Mesodermal cell (in vitro differentiated cells): ENCODE measurements around the gene ZNFX1. TPM values are rescaled to one million over a fixed set of nuclear protein-coding genes. Genes with fewer than 3 reads are reported as not detected.
A peak's percentile ranks its signal among the peaks of the same experiment; 100 is the strongest.

Source experiments
- H3K27ac ChIP-seq: 2 replicates; pipeline ENCODE4 v1.7.0; 2013; ENCODE audit warnings: mild to moderate bottlenecking, low read depth, low read length, moderate library complexity; ENCODE audit not compliant: severe bottlenecking
- H3K36me3 ChIP-seq: 2 replicates; pipeline ENCODE4 v1.7.1; 2013; ENCODE audit warnings: mild to moderate bottlenecking, low read length, moderate library complexity; ENCODE audit not compliant: control insufficient read depth, insufficient read depth
- H3K4me1 ChIP-seq: one replicate; pipeline ENCODE4 v1.7.1; 2013; ENCODE audit warnings: mild to moderate bottlenecking, low read length; ENCODE audit not compliant: insufficient read depth, control insufficient read depth, poor library complexity, severe bottlenecking
- H3K4me3 ChIP-seq: 2 replicates; pipeline ENCODE4 v1.7.0; 2013; ENCODE audit warnings: low read length, control low read depth, mild to moderate bottlenecking; ENCODE audit not compliant: insufficient read depth, poor library complexity, severe bottlenecking; ENCODE audit errors: extremely low read depth
- H3K9me3 ChIP-seq: 2 replicates; pipeline ENCODE4 v1.7.1; 2013; ENCODE audit warnings: mild to moderate bottlenecking, low read length, moderate library complexity; ENCODE audit not compliant: control insufficient read depth
- WGBS, 2 experiments: methylation state at CpG; one replicate each; pipeline ENCODE4 v1.1.5; 2013; ENCODE audit warnings: missing lambda C conversion rate in 2 of 2; ENCODE audit not compliant: insufficient coverage in 2 of 2; 5-methylcytosine and 5-hydroxymethylcytosine counted together
- polyA plus RNA-seq, 2 experiments: library from polyadenylated mRNA; stranded (reverse); fragments of 50-300 nt; gene quantifications; one replicate each; pipeline ENCODE4 v1.2.3, GENCODE V29; 2013

The ZNFX1 gene
- polyA plus RNA-seq (2013, experiment 1 of 2) = 8.4 TPM
- polyA plus RNA-seq (2013, experiment 2 of 2) = 7.6 TPM

DNA sequence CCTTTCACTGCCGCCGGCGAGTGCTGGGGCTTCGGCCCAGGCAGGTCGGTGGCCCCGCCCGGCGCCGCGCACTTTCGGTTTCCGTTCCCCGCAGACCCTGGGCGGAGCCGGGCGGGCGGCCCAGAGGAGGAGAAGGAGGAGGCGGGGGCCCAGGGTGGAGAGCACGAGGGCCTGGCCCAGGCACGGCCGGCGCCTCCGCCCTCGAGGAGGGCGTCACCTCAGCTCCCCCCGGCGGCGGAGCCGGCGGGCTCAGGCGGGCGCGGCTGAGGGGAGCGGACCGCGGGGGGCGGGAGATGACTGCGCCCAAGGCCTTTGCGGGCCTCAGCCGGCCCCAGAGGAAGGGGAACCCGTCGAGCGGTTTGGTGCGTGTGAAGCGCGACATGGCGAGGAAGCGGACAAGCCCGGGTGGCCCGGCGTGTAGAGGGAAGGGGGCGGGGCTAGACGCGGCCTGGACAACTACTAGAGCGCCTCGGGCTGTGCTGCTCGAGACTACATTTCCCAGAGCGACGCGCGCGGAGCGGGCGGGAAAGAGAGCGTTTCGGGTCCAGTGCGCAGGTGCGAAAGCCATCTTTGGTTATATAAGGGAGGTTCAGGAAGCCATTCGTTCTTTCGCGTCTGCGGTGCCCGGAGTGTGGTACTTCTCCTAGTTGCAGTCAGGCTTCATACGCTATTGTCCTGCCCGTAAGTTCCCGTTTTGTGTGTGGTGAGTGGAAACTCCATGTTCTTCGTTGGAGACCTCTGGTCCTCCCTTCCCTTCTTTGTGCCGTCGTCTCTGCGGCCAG lies at the start of gene ZNFX1:
Gene ZNFX1, minus strand, starts transcription at position 22 of the 782 bp plus-strand sequence. CDS start 2,218 bp downstream, outside the sequence.
- Histone ChIP-seq H3K36me3 (peaks cover 71% of the 10 kb centered on the region), H3K4me1 (peaks cover 3% of the 10 kb centered on the region), H3K27ac (peak within 1 kb of the TSS; percentile 95), H3K4me3 (peak within 1 kb of the TSS; percentile 89), H3K9me3 (peaks cover 24% of the 10 kb centered on the region)
- 0 to 1% methylated on average over 66 to 69 of the region's 80 CpGs for WGBS, 2 experiments

DNA sequence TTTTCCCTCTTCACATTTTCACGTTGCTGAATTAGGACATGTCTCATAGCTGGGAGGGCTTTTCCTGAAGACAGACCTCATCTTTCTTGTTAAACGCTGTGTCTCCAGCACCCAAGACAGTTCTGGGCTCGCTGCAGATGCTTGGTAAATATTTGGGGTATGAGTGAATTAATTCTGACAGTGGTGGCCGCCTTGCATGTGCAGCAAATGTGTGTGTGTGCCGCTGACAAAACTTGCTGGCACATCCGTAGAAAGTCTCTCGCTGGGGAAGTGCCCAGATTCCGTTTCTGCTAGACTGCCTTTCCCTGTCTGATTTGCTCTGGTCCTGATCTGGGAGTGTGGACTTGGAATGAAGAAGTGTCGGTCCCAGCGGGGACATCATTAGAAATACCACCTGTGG lies 48.2 kb upstream of the ZNFX1 start:
- Histone ChIP-seq H3K4me1 (no peaks in the 10 kb centered on the region), H3K27ac (no peak overlapping the region), H3K4me3 (no peak overlapping the region), H3K36me3 (no peaks in the 10 kb centered on the region), H3K9me3 (no peaks in the 10 kb centered on the region)
- 81 to 85% methylated on average over 7 to 8 of the region's 10 CpGs for WGBS, 2 experiments

DNA sequence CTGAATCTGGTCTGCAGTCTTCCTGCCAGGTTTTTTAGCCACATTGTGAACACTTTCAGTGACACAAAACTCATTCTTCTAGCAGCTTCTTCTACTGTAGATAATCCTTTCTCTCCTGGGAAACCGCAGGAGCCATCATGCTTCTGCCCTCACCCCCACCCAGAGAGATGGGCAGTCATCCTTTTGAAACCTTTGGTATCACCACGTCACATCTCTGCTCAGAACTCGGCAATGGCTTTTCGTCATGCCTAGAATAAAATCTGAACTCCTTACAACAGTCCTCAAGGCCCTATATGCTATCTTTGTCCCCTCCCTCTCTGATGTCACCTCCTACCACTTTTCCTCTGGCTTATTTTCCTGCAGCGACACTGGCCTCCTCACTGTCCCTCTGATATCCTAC lies 46.4 kb upstream of the ZNFX1 start:
- no peaks in the 10 kb centered on the region for H3K4me1 ChIP-seq
- no peaks in the 10 kb centered on the region for H3K9me3 ChIP-seq
- no peaks in the 10 kb centered on the region for H3K36me3 ChIP-seq
- no peak overlapping the region for H3K4me3 ChIP-seq
- WGBS, 2 experiments = 91 to 97% methylated on average over 3 to 5 of the region's 5 CpGs
- H3K27ac ChIP-seq = peak overlapping the region; percentile 58

- H3K4me3 ChIP-seq = no peak overlapping the region
- H3K4me1 ChIP-seq = peaks cover 4% of the 10 kb centered on the region
- H3K27ac ChIP-seq = peak overlapping the region; percentile 58
- WGBS, 2 experiments = 87 to 91% methylated on average over 7 to 8 of the region's 9 CpGs
- H3K36me3 ChIP-seq = no peaks in the 10 kb centered on the region
- no peaks in the 10 kb centered on the region for H3K9me3 ChIP-seq
Observed at GRCh38 chr20:49323622-49324238, 45.9 kb upstream of the ZNFX1 start.

DNA sequence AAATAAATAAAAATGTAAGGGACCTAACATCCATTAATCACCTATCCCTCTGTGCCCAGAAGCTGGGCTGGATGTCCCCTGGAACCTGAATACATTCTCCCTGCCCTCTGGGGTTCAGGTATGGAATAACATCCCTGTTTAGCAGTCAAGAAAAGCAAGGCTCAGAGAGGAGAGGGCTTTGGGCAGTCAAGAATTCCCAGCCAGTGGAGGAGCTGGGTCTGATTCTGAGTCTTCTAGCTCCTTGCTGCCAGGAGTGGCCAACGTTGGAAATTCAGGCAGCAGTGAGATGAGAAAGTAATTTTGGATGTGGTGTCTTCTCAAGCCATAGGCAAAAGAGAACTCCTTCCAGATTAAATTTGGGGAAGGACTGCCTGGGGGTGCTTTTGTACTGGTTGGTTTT lies 42.6 kb upstream of the ZNFX1 start:
- no peak overlapping the region for H3K4me3 ChIP-seq
- no peaks in the 10 kb centered on the region for H3K36me3 ChIP-seq
- 0% methylated on average over 1 of the region's 1 CpG for WGBS, 2 experiments
- H3K9me3 ChIP-seq = peaks cover 4% of the 10 kb centered on the region
- peaks cover 5% of the 10 kb centered on the region for H3K4me1 ChIP-seq
- no peak overlapping the region for H3K27ac ChIP-seq

DNA sequence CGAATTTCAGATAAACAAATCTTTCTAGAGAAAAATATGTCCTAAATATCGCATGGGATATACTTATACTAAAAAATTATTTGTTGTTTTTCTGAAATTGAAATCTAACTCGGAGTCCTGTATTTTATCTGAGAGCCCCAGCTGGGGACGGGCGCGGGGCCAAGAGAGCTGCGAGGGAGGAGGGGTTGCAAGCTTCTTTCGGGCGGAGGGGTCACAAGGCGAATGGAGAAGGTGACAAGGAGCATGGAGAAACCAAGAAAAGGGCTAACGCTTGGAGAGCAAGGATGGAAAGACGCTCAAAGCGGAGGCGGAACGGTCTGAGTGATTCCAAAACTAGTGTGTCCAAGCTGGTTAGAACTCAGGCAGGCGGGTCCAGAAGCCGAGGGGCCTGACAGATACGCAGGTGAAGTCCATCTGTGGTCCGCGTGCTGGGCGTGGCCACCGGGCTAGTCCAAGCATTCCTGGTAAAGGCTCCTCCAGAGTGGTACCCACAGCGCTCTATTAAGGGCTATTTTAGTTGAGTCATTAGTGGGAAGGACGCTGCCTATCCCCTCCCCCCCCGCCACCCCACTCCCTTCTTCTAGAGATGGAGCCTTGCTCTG lies 41.5 kb upstream of the ZNFX1 start:
- H3K36me3 ChIP-seq = no peaks in the 10 kb centered on the region
- H3K27ac ChIP-seq = no peak overlapping the region
- WGBS, 2 experiments = 39 to 50% methylated on average over 18 to 19 of the region's 25 CpGs
- peaks cover 4% of the 10 kb centered on the region for H3K9me3 ChIP-seq
- H3K4me1 ChIP-seq = peaks cover 5% of the 10 kb centered on the region
- H3K4me3 ChIP-seq = no peak overlapping the region

- Histone ChIP-seq H3K9me3 (peaks cover 4% of the 10 kb centered on the region), H3K4me1 (peaks cover 5% of the 10 kb centered on the region), H3K4me3 (peak overlapping the region; percentile 28), H3K27ac (no peak overlapping the region), H3K36me3 (no peaks in the 10 kb centered on the region)
- WGBS, 2 experiments = 2% methylated on average over 42 to 50 of the region's 70 CpGs
Observed at GRCh38 chr20:49318430-49319207, 40.8 kb upstream of the ZNFX1 start.

- 2 to 4% methylated on average over 18 to 21 of the region's 23 CpGs for WGBS, 2 experiments
- H3K4me3 ChIP-seq = peak overlapping the region; percentile 28
Observed at GRCh38 chr20:49318091-49318429, 40.2 kb upstream of the ZNFX1 start.

DNA sequence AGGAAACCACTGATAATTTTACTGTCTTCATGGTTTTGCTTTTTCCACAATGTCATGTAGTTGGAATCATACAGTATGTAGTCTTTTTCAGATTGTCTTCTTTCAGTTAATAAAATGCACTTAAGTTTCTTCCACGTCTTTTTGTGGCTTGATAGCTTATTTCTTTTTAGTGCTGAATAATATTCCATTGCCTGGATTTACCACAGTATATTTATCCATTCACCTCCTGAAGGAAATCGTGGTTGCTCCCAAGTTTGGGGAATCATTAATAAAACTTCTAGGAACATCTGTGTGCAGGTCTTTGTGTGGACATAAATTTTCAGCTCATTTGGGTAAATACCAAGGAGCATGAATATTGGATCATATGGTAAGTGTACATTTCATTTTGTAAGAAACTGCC lies 38.8 kb upstream of the ZNFX1 start:
- Histone ChIP-seq H3K27ac (no peak overlapping the region), H3K4me1 (peaks cover 5% of the 10 kb centered on the region), H3K4me3 (no peak overlapping the region), H3K36me3 (no peaks in the 10 kb centered on the region), H3K9me3 (peaks cover 4% of the 10 kb centered on the region)
- WGBS, 2 experiments = no CpG with 5 or more reads among the region's 2 CpGs

More at GRCh38 chr20:49318091-49318429, 40.2 kb upstream of the ZNFX1 start:
- peaks cover 5% of the 10 kb centered on the region for H3K4me1 ChIP-seq
- no peaks in the 10 kb centered on the region for H3K36me3 ChIP-seq
- no peak overlapping the region for H3K27ac ChIP-seq
- peaks cover 4% of the 10 kb centered on the region for H3K9me3 ChIP-seq

- Histone ChIP-seq H3K36me3 (no peaks in the 10 kb centered on the region), H3K9me3 (peaks cover 7% of the 10 kb centered on the region), H3K4me3 (no peak overlapping the region), H3K4me1 (peaks cover 5% of the 10 kb centered on the region), H3K27ac (no peak overlapping the region)
- no CpG with 5 or more reads among the region's 1 CpG for WGBS, 2 experiments
Observed at GRCh38 chr20:49315580-49315979, 37.7 kb upstream of the ZNFX1 start.
